RCC 7860 (cell line): Measurements from ENCODE around the gene SRGAP2C.
"Not testable (repeated sequence)": the region's sequence is repeated elsewhere in the genome, so short reads cannot be mapped to it uniquely, and the experiment has no call there.

Source experiments
- DNase-seq: peaks from one replicate; pipeline ENCODE4 v3.0.0-alpha.2; 2015; ENCODE audit warnings: low spot score
- FAIRE-seq: peaks from 2 replicates; lab custom pipeline; 2012; peaks lifted over from hg19 to GRCh38; lab: Jason Lieb, UNC

Gene SRGAP2C

DNA sequence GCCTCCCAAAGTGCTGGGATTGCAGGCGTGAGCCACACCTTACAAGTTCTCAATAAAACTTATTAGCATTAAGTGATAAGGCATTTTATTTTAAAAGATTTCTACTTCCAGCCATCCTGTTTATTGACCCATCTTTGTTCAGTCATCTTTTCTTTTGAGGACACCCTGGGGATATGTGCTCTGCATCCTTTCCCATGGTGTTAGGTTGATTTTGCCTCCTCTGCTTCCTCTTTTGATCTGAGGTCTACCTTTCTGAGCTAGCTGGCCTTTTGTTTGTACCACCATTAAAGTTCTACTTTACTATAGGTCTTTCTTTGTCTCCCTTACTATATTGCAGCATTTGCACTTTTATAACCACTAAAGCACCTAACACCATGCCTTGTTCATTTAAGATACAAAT lies 136.9 kb downstream of the SRGAP2C start:
- not testable (repeated sequence) for FAIRE-seq

GRCh38 chr1:121324726-121325125 lies 140.0 kb downstream of the SRGAP2C start:
- not testable (repeated sequence) for FAIRE-seq, DNase-seq

More for the DNA sequence above, 136.9 kb downstream of the SRGAP2C start:
- DNase-seq: not testable (repeated sequence)

GRCh38 chr1:121332141-121332540 lies 147.4 kb downstream of the SRGAP2C start:
- DNase-seq, FAIRE-seq: not testable (repeated sequence)

DNA sequence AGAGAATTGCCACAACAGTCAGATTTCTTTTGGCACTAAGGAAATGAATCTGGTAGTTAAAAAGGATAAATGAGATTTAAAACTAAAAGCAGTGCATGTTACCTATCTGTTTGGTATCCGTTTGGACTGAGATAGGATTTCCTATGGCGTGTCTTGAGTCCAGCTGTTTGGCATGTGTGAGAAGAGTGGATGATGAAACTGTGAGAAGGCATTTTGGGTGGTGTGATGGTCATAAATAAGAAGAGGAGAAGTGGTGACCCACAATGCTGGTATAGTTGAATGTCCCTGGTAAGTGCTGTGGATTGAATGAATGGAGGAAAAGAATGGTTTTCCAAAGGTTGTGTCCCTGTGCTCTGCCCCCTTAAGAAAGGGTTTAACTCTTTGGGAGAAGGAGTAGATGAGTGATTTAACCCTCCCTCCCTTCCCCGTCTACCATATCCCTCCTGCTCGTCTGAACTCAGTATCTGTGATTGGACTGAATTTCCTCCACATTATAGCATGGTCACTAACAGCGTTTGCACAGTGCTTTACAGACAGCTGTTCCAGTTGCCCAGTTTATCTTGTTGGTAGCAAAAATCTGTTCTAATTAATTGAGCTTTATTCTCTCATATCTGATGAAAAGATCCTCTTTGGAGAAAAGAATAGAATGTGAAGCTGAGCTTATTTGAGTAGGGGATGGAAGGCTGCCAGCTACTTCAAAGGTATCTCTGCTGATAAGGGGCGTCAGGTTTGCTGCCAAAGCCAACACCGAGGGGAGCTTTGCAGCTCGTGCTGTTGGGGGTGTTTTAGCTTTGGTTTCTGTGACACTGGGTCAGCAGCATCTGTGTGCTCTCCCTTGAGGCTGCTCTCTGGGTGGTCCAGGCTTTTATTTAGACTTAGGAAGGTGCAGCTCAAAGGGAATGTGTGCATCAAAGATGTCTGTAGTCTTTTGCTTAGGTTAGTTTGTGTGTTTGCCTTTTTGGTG lies 148.1 kb downstream of the SRGAP2C start:
- DNase-seq, FAIRE-seq: not testable (repeated sequence)

- DNase-seq, FAIRE-seq: not testable (repeated sequence)
These were observed 153.2 kb downstream of the SRGAP2C start for GRCh38 chr1:121337958-121338357.

GRCh38 chr1:121339611-121340010 lies 154.8 kb downstream of the SRGAP2C start:
- FAIRE-seq, DNase-seq: not testable (repeated sequence)

GRCh38 chr1:121343311-121343906 lies 158.6 kb downstream of the SRGAP2C start:
- peak; percentile 11 for DNase-seq
- not testable (repeated sequence) for FAIRE-seq

GRCh38 chr1:121344355-121344754 lies 159.6 kb downstream of the SRGAP2C start:
- FAIRE-seq, DNase-seq: not testable (repeated sequence)

- DNase-seq, FAIRE-seq: not testable (repeated sequence)
These were observed 161.9 kb downstream of the SRGAP2C start for GRCh38 chr1:121346654-121347053.

- not testable (repeated sequence) for FAIRE-seq, DNase-seq
These were observed 162.7 kb downstream of the SRGAP2C start for GRCh38 chr1:121347476-121347875.

- peak; percentile 94 for FAIRE-seq
- not testable (repeated sequence) for DNase-seq
These were observed 163.3 kb downstream of the SRGAP2C start for GRCh38 chr1:121348115-121348514.

- DNase-seq, FAIRE-seq: not testable (repeated sequence)
These were observed 164.7 kb downstream of the SRGAP2C start for GRCh38 chr1:121349332-121349967.

- DNase-seq, FAIRE-seq: not testable (repeated sequence)
These were observed 171.1 kb downstream of the SRGAP2C start for GRCh38 chr1:121355711-121356420.

DNA sequence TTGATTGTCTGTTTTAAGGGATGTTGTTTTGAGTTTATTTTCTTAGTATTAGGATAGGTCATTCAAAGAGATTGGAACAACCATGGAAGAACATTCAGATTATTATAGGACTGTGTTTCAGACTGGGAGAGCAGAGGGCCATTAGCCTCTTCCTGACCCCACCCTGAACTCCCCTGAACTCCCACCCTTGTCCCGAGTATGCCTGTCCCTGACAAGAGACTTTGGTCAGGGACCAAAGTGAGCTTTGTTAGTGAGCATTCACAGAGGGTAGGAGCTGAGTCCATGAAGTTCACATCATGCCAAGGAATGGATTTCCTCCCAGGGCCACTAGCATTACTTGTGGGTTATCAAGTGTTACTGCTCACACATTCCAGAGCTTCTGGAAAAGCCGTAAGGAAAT lies 172.0 kb downstream of the SRGAP2C start:
- FAIRE-seq, DNase-seq: not testable (repeated sequence)

- not testable (repeated sequence) for DNase-seq, FAIRE-seq
These were observed 175.8 kb downstream of the SRGAP2C start for GRCh38 chr1:121360531-121360930.

DNA sequence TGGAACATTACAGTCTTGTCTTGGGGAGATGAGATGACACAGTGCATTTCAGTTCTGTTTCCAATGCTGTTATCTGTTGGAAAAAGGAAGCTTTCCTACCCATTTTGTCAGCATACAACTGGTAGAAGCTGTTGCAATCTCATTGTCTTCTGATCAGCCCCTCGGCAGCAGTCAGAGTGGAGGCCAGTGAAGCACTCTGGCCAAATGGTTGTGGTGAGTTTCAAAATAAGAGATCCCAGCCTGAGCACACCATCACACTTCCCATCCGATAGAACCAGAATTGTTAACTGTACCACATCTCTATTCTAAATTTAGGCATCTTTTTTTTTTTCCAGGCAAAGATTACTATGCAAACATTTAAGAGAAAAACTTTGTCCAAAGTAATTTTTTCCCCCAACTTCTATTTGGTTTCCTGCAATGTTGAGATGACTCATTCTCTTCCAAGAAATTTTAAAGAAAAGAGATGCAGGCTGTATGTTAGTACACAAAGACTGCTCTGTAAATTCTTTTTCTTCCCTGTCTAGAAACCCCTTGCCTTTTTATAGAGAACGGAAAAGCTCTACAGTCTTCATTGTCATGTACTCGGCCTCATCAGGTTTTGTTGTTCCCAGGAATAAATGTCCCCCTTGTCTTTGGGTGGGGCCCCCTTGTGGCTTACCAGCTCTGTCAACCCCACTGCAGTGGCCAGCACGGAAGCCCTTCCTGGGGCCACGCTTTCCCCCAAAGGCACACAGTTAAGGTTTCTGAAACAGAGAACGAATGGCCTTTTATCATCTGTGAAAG lies 176.9 kb downstream of the SRGAP2C start:
- not testable (repeated sequence) for FAIRE-seq, DNase-seq

- not testable (repeated sequence) for DNase-seq
These were observed 177.6 kb downstream of the SRGAP2C start for GRCh38 chr1:121362234-121362883.

GRCh38 chr1:121365316-121365715 lies 180.5 kb downstream of the SRGAP2C start:
- not testable (repeated sequence) for DNase-seq, FAIRE-seq

More at GRCh38 chr1:121362234-121362883, 177.6 kb downstream of the SRGAP2C start:
- FAIRE-seq: peak; percentile 71

GRCh38 chr1:121365723-121366122 lies 180.9 kb downstream of the SRGAP2C start:
- not testable (repeated sequence) for FAIRE-seq, DNase-seq
